Activated T-cell treated with anti-CD3 and anti-CD28 coated beads for 4 hours (primary cell): ENCODE data around the gene HINT2.

Experiments used
- DNase-seq: peaks from one replicate; pipeline ENCODE4 v3.0.0-alpha.2; 2020

The HINT2 gene

DNA sequence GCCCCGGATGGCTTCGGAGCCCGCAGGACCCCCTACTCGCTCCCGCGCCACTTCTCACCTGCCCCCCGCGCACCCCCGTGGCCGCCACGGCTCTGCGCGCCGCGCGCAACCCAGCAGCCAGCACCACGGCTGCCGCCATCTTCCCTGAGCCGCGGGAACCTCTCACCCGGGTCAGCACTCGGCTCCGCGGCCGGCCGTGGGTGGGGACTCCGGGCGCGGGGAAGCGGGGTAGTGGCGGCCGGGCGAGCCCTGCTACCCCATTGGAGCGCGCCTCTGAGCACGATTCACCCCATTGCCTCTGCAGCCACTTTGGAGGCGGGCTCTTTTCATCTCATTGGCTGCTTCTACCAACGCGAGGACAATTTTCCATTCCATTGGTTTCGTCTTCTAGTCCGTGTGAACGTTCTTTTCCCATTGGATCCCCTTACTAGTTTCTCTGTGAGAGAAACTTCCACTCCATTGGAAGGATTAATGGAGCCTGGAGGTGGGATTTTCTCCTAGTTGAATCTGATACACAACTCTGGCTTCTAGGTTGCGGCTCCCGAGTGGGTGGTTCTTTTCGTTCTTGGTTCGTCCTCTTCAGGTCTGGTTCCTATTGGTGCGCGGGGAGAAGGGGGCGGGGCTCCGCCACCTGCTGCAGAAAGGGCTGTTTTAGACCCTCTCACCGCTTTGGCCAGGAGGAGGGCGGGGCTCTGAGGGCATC, at the start of gene HINT2:
Gene HINT2, minus strand, starts transcription at position 202 of the 703 bp plus-strand sequence. Its CDS starts 63 bp downstream, at position 139.
- DNase-seq: peak; percentile 95

DNA sequence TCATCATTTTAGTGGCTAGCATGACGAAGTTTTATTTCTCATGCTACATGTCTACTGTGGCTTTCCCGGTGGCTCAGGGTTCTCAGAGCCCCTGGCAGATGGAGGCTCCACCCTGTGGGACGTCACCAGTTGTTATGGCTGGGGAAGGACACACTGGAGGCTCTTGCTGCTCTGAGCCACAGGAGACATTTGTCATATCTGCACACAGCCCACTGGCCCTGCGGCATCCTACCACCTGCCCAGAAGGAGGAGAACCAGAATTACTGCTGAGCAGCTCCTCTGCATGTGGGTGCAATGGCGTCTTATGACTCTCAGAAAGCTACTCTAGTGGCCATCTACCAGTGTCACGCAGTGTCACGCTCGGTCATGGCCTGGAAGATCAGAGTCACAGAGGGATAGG, 48.7 kb upstream of the HINT2 start:
- DNase-seq: no peak

DNA sequence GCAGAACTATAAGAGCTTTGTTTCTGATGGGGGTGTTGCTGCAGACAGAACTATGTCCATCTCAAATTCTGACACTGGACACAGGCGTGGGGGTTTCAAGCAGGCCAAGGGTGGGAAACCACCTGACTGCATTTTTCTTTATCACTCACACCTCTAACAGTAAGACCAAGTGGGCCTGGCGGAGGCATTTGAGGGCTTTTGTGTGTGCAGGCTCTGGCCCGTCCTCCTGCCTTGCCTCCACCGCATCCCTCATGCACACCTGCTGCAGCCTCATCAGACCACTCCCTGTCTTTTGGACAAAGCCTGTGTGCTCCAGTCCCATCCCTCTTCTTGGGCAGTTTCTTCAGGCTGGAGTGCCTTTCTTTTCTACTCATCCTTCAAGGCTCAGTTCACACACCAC, 47.5 kb upstream of the HINT2 start:
- no peak for DNase-seq

DNA sequence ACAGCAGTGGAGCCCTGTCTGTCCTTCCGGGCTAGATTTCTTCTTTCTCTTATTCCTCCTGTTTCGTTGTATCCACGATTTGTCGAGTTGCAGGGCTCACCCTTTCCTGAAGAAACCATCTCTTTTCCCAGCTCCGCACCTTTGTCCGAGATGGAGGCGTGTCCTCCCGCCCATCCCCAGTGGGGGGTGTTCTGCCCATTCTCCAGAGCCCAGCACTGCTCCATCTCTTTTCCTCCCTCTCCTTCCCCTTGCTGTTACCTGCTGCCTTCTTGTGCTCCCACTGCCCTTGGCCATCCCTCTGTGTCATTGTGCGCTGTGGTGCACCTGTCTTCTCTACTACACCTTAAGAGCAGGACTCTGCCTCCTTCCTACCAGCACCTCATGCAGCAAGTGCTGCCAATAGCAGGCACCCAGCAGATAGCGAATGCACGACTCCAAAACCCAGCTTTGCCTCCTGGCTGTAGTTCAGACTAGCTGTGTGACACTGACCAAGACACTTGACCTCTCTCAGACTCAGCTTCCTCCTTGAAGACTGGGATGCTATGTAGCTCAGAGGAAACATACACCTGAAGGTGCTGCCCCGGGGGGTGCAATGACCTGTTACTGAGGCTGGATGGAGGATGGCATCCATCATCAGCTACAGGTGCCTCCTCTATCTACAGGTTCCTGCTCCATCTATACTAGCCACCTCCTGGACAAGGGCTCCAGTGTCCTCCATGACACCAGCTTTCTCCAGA, 46.5 kb upstream of the HINT2 start:
- DNase-seq: no peak

DNA sequence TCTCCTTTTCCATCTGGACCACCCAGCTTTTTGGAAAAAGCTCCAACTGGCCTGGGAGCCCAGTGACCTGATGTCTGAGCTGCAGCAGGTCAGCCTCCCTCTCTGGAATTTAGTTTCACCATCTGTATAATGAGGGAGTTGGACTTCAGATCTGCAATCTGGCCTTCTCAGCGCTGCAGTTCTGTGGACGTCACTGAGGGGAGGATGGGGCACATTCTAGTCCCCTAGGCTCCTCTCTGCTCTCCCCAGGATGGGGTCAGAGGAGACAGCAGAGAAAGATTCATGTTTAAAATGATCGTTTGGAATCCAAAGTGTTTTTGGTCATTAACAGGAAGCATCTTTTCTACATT, 45.1 kb upstream of the HINT2 start:
- no peak for DNase-seq

DNA sequence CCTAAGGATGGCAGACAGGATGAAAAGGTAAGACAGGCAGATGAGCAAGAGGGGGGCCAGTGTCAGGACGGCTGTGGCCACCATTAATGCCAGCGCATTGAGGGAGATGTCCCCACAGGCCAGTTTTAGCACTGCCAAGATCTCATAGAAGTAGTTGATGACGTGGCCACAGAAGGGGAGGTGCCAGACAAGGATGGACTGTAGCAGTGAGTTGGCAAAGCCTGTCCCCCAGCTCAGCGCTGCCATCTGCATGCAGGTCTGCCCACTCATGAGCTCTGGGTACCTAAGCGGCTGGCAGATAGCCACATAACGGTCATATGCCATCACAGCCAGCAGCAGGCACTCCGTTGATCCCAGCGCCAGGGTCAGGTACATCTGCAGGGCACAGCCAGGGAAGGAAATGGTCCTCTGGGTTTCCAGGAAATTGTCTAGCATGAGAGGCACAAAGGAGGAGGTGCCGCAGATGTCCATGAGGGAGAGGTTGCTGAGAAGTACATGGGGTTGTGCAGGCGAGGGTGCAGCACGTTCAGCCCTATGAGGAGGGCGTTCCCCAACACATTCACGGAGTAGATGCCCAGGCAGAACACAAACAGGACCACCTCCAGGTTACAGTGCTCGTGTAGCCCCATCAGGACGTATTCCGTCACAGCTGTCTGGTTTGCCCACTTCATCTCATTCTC, 44.6 kb upstream of the HINT2 start:
- DNase-seq: no peak

DNA sequence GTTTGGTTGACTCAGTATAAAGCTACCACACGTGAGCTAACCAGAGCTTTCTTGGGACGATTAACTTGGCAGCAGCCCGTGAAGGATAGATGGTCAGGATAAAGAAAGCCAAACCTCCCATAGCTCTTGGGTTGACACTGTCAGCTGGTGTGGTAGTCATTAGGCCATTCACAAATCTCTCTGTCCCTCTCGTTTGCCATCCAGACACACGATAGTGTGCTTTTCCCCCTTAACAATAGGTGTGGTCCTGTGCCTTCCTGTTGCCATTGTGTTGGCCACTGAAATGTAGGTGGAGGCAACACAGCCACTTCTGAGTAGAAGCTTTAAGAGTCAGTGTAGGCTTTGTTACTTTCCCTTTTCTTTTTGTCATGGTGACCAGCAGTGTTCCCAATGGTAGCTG, 43.6 kb upstream of the HINT2 start:
- no peak for DNase-seq

DNA sequence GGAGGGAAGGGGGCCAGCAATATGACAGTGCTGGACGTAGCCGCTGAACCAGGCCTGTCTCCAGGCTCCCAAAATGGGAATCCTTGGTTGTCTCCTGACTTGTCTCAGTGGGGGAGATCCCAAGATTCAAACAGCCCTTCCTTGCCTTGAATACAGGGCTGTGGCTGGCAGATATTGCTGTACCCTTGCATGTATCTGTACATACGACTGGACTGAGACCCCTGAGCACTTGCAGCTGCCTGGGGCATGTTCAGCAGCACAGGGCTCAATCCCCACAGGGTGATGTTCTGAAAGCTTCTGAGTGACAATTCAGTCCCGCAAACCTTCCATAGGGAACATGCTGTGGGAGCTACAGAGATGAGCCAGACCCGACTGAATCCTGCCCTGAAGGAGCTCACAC, 42.0 kb upstream of the HINT2 start:
- DNase-seq: no peak

DNA sequence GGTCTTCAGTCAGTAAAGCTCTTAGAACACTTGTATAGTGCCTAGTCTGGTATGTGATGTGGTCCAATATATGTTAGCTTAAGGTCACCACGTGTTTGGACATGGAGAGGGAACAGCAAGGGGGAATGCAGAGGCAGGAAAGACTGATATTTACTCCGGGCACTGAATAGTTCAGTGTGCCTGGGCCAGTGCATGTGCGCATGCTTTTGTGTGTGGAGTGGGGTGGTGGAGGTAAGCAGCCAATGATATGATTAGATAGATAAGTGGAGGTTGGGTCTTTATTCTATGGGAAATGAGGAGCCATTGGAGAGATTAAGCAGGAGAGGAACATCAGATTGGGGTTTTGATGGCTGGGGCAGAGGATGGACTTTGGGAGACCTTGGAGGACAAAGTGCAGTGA, 41.4 kb upstream of the HINT2 start:
- no peak for DNase-seq

DNA sequence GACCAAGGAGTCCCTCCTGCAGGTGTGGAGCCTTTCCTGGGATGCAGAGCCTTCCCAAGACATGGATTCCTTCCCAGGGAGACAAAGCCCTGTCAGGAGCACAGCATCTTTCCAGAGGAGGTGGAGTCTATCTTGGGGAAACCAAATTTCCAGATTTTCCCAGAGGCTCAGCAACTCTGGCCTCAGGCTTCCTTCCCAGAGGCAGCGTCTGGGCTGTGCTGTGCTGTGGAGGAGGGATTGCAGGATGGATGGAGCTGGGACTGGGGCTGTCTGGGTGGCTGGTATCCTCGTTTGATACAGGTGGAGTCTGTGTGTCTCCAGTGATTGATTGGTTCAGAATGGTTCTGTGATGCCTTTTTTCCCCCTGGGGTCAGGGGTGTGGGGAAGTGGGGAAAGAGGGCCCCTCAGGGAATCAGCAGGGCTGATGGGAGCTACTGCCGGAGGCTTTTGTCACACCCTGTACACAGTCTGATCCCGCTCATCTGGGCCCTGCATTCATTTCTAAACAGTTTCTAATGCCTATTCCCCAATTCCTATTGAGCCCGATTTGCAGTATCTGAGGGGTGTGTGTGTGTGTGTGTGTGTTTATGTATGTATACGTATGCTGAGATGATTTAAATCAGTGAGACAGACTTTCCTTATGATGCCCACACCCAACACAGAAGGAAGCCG, 39.4 kb upstream of the HINT2 start:
- no peak for DNase-seq

DNA sequence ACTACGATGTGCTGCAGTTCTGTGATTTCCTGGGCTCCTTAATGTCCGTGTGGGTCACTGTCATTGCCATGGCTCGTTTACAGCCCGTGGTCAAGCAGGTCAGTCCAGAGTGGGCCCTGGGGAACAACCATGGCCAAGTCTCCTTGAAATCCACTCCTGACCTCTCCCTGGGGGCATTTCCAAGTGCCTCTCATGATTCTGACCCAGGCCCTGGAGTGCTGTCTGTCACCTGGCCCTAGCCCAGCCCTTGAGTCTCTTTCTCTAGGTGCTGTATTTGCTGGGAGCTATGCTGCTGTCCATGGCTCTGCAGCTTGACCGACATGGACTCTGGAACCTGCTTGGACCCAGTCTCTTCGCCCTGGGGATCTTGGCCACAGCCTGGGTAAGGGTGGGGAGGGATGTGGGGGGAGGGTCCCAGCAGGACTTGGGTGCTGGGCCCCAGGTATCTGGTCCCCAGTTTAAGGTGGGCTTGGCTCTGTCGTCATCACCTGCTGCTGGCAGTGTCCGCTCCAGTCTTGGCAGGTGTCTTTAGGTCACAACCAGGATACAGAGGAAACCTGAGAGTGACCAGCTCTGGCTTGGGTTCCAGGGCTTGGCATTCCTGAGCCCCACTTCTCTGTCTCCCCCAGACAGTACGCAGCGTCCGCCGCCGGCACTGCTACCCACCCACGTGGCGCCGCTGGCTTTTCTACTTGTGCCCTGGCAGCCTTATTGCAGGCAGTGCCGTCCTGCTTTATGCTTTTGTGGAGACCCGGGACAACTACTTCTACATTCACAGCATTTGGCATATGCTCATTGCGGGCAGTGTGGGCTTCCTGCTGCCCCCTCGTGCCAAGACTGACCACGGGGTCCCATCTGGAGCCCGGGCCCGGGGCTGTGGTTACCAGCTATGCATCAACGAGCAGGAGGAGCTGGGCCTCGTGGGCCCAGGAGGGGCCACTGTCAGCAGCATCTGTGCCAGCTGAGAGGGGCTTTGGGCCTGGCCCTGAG, 38.3 kb upstream of the HINT2 start:
- no peak for DNase-seq

DNA sequence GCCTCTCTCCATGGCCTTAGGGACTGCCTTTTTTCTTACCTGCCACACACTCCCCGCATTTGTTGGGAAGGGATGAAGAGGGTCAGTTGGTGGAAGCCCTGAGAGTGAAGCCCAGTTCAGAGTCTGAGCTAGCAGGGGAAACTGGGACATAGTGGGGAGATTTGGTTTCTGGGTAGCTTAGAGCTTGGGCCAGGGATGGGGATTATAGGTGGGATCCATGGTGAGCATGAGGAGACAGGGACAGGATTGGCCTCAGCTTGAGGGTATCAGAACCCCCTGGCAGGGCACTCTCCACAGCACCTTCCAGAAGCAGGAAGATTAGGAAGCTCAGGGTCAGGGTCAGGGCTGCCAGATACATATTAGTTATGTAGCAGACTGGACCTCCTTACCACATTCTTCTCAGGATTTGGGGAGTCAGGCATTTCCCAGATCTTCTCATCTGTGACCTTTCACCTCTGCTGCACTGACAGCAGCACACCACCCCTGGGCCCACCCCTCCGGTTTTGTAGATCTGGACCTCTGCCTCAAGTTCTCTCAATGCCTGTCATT, 37.5 kb upstream of the HINT2 start:
- DNase-seq: no peak

DNA sequence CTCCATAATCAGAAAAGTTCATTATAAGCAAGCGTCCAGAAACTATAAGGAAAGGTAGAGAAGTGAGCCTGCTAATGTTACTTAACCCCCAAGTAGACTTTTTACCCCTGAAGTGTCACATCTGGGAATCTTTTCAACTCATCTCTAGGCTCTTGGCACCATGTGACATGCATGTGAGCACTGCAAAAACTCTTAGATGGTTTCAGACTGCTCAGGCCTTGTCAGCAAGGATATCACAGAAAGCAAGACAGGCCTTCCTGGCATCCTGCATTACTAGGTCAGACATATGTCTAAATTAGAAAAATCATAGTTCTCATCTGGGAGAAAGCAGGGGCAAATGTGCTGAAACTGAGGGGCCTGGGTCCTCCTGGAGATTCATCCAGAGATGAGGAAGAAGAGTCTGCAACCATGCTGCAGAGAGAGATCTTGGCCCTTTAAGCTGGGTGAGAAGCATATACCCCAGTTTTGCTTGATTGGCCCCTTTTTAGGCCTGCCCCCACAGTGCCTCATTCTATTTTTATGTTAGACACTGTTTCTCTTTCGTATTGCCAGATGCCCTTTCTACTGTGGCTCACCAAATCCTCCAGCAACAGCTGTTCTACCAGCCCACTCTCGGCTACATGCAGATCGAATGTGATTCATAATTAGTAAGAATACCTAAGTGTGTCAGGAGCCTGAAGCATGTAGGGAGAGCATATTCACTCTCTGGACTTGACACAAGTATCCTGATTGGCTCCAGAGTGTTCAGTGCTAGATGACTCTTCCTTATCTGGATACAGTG, 33.1 kb upstream of the HINT2 start:
- DNase-seq: no peak

DNA sequence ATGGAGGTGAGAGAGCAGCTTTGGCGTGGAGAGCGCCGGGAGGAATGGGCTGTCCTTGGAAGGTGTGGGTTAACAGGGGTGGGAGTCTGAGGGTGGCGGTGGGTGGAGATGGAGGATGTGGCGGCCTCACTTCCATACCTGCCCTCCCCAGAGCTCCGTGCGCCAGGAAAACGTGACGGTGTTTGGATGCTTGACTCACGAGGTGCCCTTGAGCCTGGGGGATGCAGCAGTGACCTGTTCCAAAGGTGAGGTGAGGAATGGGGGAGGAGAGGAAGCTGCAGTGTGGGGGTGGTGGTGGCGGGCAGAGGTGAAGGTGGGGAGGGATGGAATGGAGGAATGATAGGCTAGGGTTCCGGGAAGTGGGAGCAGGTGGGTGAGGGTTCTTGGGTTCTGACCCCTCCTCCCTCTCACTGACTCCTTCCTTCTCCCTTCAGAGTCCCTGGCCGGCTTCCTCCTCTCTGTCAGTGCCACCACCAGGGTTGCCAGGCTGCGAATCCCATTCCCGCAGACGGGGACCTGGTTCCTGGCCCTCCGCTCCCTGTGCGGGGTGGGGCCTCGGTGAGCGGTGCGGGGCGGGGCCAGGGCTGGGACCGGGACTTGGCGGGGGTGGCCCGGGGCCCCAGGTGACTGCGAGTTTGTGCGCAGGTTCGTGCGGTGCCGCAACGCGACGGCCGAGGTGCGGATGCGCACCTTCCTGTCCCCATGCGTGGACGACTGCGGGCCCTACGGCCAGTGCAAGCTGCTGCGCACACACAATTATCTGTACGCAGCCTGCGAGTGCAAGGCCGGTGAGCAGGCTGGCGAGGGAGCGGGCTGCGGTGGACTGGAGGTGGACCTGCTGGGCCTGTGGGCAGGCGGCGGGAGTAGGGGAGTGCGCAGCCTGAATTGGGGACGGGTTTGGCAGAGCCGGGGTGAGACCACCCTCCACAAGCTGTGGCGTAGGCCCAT, 31.3 kb upstream of the HINT2 start:
- no peak for DNase-seq

DNA sequence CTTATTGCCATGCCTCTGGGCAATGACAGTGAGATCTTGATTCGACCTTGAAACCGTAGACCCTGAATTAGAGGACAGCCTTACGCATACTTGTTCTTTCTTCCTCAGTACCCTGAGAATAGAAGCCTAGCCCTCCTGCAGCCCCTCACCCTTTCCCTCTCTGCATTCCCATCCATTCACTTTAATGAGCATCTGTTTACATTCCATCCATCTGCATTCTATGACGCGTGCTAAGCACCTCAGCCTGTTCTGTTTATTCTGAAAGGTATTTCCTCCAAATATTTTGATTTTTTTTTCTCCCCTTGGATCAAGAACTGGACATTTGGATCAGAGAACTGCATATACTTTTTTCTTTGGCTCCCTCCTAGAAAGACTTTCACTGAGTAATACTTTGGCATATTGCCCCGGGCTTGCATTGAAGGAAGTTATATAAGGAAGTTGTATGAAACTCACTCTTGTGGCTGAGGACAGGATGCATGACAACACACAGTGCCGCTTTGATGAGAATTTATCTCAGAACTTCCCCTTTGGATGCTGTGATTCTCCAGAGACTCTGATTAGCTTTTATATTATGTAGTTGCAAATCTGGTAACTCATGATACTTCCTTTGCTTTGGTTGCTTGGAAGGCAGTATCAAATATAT, 29.9 kb upstream of the HINT2 start:
- no peak for DNase-seq

DNA sequence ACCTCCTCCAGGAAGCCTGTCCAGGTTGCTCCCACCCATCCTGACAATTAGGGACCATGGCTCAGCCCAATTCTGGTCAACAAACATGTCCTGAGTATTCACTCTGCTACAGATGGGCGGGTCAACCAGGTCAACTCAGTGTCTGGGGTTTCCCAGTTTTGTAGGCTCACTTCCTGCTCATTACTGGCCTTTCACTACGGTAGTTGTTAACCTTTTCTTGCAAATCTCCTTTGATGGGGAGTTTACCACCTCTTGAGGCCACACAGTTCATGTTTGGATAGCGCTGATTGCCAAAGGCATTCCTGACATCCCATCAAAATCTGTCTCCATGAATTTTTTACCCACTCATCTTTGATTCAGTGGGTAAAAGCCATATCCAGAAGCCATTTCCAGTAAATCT, 28.0 kb upstream of the HINT2 start:
- no peak for DNase-seq

DNA sequence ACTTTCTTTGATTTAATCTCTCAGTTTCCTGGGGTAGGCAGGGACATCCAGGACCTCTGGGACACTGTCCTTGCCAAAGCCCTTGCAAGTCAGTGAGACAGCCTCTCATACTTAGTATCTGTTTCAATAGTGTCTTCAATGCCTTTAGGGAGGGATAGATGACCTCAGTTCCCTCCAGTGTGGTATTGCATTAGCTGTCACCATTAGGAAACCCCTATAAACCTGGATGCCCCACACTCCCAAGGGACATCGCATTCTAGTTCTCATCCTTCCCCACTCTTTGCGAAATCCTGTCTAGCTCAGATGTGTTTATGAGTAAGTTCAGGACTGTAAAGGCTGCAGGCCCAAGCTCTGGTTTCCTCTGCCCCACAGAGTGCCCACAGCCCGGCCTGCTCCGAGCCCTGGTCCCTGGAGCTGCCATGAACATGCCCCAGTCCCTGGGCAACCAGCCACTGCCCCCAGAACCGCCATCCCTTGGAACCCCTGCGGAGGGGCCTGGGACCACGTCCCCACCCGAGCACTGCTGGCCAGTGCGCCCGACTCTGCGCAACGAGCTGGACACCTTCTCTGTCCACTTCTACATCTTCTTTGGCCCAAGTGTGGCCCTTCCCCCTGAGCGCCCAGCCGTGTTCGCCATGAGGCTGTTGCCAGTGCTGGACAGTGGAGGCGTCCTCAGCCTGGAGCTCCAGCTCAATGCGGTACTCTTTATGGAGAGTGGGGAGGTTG, 27.3 kb upstream of the HINT2 start:
- no peak for DNase-seq

DNA sequence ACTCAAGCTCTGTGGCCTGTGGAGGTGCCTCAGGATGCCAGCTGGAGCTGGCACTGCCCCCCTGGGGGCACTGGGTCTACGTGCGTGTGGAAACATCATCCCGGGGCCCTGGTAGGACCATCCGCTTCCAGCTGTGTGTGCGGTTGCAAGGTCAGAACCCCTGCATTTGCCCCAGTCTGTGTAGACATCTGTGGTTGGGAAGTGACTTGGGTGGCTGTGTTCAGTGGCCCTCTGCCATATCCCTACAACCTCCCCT, 26.7 kb upstream of the HINT2 start:
- no peak for DNase-seq
